GM23248 (cell line): ENCODE results near the gene CASS4. TPM values are rescaled to one million over a fixed set of nuclear protein-coding genes. Genes with fewer than 3 reads are reported as not detected.
"Not testable (repeated sequence)": the region's sequence is repeated elsewhere in the genome, so short reads cannot be mapped to it uniquely, and the experiment has no call there.

Experiments used
- DNase-seq: peaks from one replicate; pipeline ENCODE4 v3.0.0-alpha.2; 2015
- H2AFZ ChIP-seq: fragments of 200-600 bp; sonication (generic); 2 replicates; pipeline ENCODE4 v1.6.1; 2016; ENCODE audit warnings: antibody characterized with exemption
- H3F3A ChIP-seq: fragments of 200-600 bp; sonication (generic); 2 replicates; pipeline ENCODE4 v1.6.1; 2016; ENCODE audit warnings: mild to moderate bottlenecking, antibody characterized with exemption, mixed run types; ENCODE audit not compliant: insufficient read depth
- H3K27ac ChIP-seq: fragments of 200-600 bp; sonication (generic); 2 replicates; pipeline ENCODE4 v1.5.1; 2016; ENCODE audit warnings: mild to moderate bottlenecking
- H3K27me3 ChIP-seq: fragments of 200-600 bp; sonication (generic); replicated peaks from 2 replicates; pipeline ENCODE4 v1.6.1; 2016; ENCODE audit warnings: mild to moderate bottlenecking; ENCODE audit not compliant: insufficient read depth
- H3K36me3 ChIP-seq: fragments of 200-600 bp; sonication (generic); 2 replicates; pipeline ENCODE4 v1.6.1; 2016; ENCODE audit warnings: low read depth, mild to moderate bottlenecking
- H3K4me1 ChIP-seq: fragments of 200-600 bp; sonication (generic); 2 replicates; pipeline ENCODE4 v1.6.1; 2016; ENCODE audit warnings: mild to moderate bottlenecking; ENCODE audit not compliant: insufficient read depth
- H3K4me2 ChIP-seq: fragments of 200-600 bp; sonication (generic); one replicate; pipeline ENCODE4 v1.6.1; 2016; ENCODE audit warnings: mild to moderate bottlenecking; ENCODE audit not compliant: unreplicated experiment
- H3K4me3 ChIP-seq: fragments of 200-600 bp; sonication (generic); 2 replicates; pipeline ENCODE4 v1.5.1; 2016; ENCODE audit warnings: mild to moderate bottlenecking
- H3K79me2 ChIP-seq: fragments of 200-600 bp; sonication (generic); 2 replicates; pipeline ENCODE4 v1.6.1; 2016; ENCODE audit warnings: mild to moderate bottlenecking; ENCODE audit not compliant: insufficient read depth
- H3K9ac ChIP-seq: fragments of 200-600 bp; sonication (generic); 2 replicates; pipeline ENCODE4 v1.6.1; 2016; ENCODE audit warnings: mild to moderate bottlenecking
- H3K9me2 ChIP-seq: fragments of 200-600 bp; sonication (generic); 2 replicates; pipeline ENCODE4 v1.6.1; 2016; ENCODE audit warnings: mixed run types, mild to moderate bottlenecking, moderate library complexity; ENCODE audit not compliant: insufficient read depth
- H3K9me3 ChIP-seq: fragments of 200-600 bp; sonication (generic); one replicate; pipeline ENCODE4 v1.6.1; 2017; ENCODE audit warnings: low read depth
- H4K20me1 ChIP-seq: fragments of 200-600 bp; sonication (generic); 2 replicates; pipeline ENCODE4 v1.6.0; 2016; ENCODE audit not compliant: insufficient read depth
- EZH2 ChIP-seq: fragments of 200-600 bp; sonication (generic); IDR thresholded peaks from 2 replicates; pipeline ENCODE4 v1.6.1; 2018; ENCODE audit warnings: antibody characterized with exemption, mild to moderate bottlenecking; ENCODE audit not compliant: insufficient read depth, poor library complexity, severe bottlenecking
- EZH2phosphoT487 ChIP-seq: fragments of 200-600 bp; sonication (generic); IDR thresholded peaks from 2 replicates; pipeline ENCODE4 v1.6.1; 2018; ENCODE audit warnings: antibody characterized with exemption, moderate library complexity, mild to moderate bottlenecking, low read depth; ENCODE audit not compliant: insufficient read depth
- WGBS, 2 experiments: methylation state at CpG; one replicate each; pipeline ENCODE4 v1.1.6; 2015 to 2017; ENCODE audit warnings: low lambda C conversion rate in 2 of 2, low coverage in 1 of 2; ENCODE audit errors: missing lambda C conversion rate in 2 of 2; 5-methylcytosine and 5-hydroxymethylcytosine counted together
- in situ Hi-C: fragments of 300-500 bp; cut with MboI; formaldehyde crosslinking; loops from 2 replicates; pipeline ENCODE4 v1.15.0; 2020
- polyA plus RNA-seq: library from polyadenylated mRNA; unstranded; fragments of >200 nt; fragmentation: Nextera tagmentation; extraction: Ambion mirVana; gene quantifications from 2 replicates; pipeline ENCODE4 v1.2.1, GENCODE V29; 2016
- total RNA-seq: library from RNA; depleted of rRNA; stranded (reverse); fragments of >200 nt; shearing (Covaris generic); gene quantifications from 2 replicates; pipeline ENCODE4 v1.2.3, GENCODE V29; 2014

CASS4 gene
- total and polyA plus RNA-seq, 2 experiments from 2014 or later, result 10.4 to 19.2 TPM

DNA sequence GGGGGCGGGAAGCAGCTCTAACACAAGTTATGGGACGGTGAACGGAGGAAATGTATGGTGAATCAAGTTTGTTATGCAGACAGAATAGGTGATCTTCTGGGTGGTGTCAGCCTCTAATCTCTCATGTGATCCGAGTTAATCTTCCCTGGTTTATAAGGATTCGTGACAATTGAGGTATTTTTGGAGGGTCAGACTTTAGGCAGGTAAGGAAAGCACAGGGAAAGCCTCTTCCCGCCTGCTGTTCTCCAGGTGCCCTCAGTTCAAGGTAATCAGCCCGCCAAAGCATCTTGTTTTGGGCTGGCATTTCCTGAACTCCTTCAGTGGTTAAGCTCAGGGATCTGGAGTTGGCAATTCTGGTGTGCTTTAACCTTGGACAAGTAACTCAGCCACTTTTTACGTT, 18.4 kb upstream of the CASS4 start:
- Histone ChIP-seq H3K27ac (peak overlapping the region; percentile 85), H3F3A (peaks cover 39% of the 10 kb centered on the region), H3K4me3 (peak overlapping the region; percentile 96), H3K4me2 (peak overlapping the region; percentile 99), H2AFZ (no peak overlapping the region; the same call in 1 of the 2 replicates), H4K20me1 (no peaks in the 10 kb centered on the region), H3K9me2 (no peaks in the 10 kb centered on the region), H3K36me3 (peaks cover 34% of the 10 kb centered on the region), H3K4me1 (peaks cover 24% of the 10 kb centered on the region), H3K9ac (peak overlapping the region; percentile 96), H3K9me3 (no peaks in the 10 kb centered on the region), H3K27me3 (no peaks in the 10 kb centered on the region), H3K79me2 (peaks cover 92% of the 10 kb centered on the region)
- TF ChIP-seq EZH2phosphoT487 (no peak), EZH2 (no peak)
- in situ Hi-C loops, result loop anchor here (10.0 kb wide), 1 partner anchor 81 kb away; no protein-coding TSS in a partner anchor
- WGBS, 2 experiments, result 55 to 60% methylated on average over 8 of the region's 8 CpGs
- DNase-seq, result no peak

DNA sequence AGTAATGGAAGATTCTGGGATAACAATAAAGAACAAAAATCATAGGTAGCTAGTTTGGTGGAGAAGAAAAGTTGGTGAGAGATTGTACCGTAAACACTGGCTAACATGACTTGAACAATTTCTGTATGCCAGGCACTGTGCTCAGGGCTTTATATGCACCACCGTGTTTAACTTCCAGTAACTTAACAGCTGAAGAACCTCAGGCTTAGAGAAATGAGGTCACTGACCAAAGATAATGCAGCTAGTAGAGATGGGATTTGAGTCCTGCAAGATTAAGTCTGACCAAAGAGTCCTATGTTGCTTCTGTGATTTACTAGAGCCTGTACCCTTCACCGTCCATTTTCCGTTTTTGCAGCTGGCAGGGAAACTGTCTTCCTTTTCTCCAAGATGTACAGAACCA, 16.9 kb upstream of the CASS4 start:
- Histone ChIP-seq H3K9me2 (no peaks in the 10 kb centered on the region), H3K9me3 (no peaks in the 10 kb centered on the region), H3K4me3 (0 out of 2 replicates have a peak overlapping the region, but pooled peaks have one; percentile 24), H3K9ac (no peak overlapping the region), H3K27me3 (no peaks in the 10 kb centered on the region), H3K4me1 (peaks cover 33% of the 10 kb centered on the region), H3K27ac (no peak overlapping the region), H3F3A (peaks cover 52% of the 10 kb centered on the region), H2AFZ (no peak overlapping the region), H3K79me2 (peaks cover 92% of the 10 kb centered on the region), H4K20me1 (no peaks in the 10 kb centered on the region), H3K36me3 (peaks cover 48% of the 10 kb centered on the region), H3K4me2 (peak overlapping the region; percentile 99)
- TF ChIP-seq EZH2phosphoT487, result no peak
- TF ChIP-seq EZH2, result no peak
- no peak for DNase-seq
- 75 to 77% methylated on average over 4 of the region's 4 CpGs for WGBS, 2 experiments
- in situ Hi-C loops, result loop anchor here (10.0 kb wide), 1 partner anchor 80 kb away; no protein-coding TSS in a partner anchor

DNA sequence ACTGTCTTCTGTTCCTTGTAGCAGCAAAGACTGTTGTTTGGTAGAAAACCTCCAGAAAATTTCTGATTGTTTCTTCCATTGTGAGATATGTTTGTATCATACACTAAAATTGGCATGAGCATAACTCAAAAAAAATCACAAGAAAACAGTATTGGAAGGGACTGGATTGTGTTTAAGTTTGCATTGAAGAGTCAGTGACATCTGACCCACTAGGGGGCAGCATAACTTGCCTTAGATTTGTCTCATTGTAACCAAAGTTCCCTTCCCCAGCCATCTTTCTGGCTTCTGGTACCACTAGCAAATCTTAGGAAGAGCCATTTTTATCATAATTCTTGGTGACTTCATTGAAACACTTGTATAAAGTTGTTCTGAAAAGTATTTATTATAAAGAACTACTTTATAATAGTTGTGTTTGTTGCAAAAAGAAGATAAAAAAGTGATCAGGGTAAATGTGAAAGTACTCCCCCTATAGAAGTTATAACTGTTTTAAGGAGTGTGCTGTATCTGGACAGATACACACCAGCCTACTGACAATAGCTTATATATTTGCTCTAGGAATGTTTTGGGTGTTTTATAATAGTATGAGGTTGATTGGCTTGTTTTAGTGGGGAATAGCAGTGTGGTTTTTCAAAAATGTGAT, 11.9 kb upstream of the CASS4 start:
- H3K79me2 ChIP-seq, result peaks cover 85% of the 10 kb centered on the region
- in situ Hi-C loops, result no loop called here
- H3K9me2 ChIP-seq, result no peaks in the 10 kb centered on the region
- no peaks in the 10 kb centered on the region for H4K20me1 ChIP-seq
- TF ChIP-seq EZH2, result no peak
- no peak for TF ChIP-seq EZH2phosphoT487
- H3K9me3 ChIP-seq, result no peaks in the 10 kb centered on the region
- H3K4me3 ChIP-seq, result peak overlapping the region; percentile 6; the same call in 1 of the 2 replicates
- H3K4me2 ChIP-seq, result peak overlapping the region; percentile 65
- H3K36me3 ChIP-seq, result peaks cover 81% of the 10 kb centered on the region
- H3F3A ChIP-seq, result peaks cover 54% of the 10 kb centered on the region
- H3K9ac ChIP-seq, result peak overlapping the region; percentile 51
- 0 out of 2 replicates have a peak overlapping the region, but pooled peaks have one; percentile 25 for H2AFZ ChIP-seq
- H3K4me1 ChIP-seq, result peaks cover 12% of the 10 kb centered on the region
- H3K27ac ChIP-seq, result peak overlapping the region; percentile 13; the same call in 1 of the 2 replicates
- DNase-seq, result peak; percentile 84
- no peaks in the 10 kb centered on the region for H3K27me3 ChIP-seq

DNA sequence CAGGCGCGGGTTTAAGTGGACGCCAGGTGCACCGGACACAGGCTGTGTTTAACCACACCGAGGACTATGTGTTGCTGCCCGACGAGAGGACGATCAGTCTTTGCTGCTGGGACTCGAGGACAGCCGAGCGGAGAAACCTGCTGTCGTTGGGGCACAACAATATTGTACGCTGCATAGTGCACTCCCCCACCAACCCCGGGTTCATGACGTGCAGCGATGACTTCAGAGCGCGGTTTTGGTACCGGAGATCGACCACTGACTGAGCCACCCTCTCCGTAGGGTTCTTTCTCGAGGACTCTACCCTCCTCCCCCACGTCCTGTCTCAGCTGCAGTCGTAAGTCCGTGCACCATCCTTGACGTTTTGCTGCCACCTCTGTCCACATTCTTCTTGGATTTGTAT, 8.6 kb upstream of the CASS4 start:
- Histone ChIP-seq H3K27ac (no peak overlapping the region), H3K9me3 (no peaks in the 10 kb centered on the region), H3K9me2 (no peaks in the 10 kb centered on the region), H3K4me2 (no peak overlapping the region), H4K20me1 (no peaks in the 10 kb centered on the region), H2AFZ (no peak overlapping the region), H3K27me3 (no peaks in the 10 kb centered on the region), H3K4me3 (no peak overlapping the region), H3K4me1 (peaks cover 12% of the 10 kb centered on the region), H3F3A (peaks cover 33% of the 10 kb centered on the region), H3K36me3 (peaks cover 77% of the 10 kb centered on the region), H3K79me2 (peaks cover 74% of the 10 kb centered on the region), H3K9ac (no peak overlapping the region)
- no peak for DNase-seq
- 95% methylated on average over 26 of the region's 26 CpGs for WGBS, 2 experiments
- no peak for TF ChIP-seq EZH2phosphoT487
- no peak for TF ChIP-seq EZH2
- in situ Hi-C loops, result no loop called here

DNA sequence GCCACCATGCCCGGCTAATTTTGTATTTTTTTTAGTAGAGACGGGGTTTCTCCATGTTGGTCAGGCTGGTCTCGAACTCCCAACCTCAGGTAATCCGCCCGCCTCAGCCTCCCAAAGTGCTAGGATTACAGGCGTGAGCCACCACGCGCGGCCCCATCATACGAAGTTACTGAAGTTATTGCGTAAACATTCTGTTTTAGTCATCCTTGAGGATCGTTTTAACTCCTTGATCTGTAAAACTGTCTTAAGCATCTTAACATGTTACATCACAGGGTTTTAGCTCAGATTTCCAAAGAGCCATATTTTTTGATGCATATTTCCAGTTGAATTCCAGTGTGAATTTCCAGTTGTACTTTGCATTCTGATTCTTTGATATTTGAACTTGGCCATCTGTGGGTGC, 6.7 kb upstream of the CASS4 start:
- H3K4me2 ChIP-seq, H4K20me1 ChIP-seq, H3K9me2 ChIP-seq, H3K4me3 ChIP-seq, H3K27me3 ChIP-seq, H3K4me1 ChIP-seq, H3K9me3 ChIP-seq, in situ Hi-C loops, H3K9ac ChIP-seq, DNase-seq, H3K27ac ChIP-seq, H2AFZ ChIP-seq: not testable (repeated sequence)
- 95 to 97% methylated on average over 11 to 12 of the region's 12 CpGs for WGBS, 2 experiments
- Histone ChIP-seq H3K79me2 (peaks cover 55% of the 10 kb centered on the region), H3K36me3 (peaks cover 60% of the 10 kb centered on the region), H3F3A (peaks cover 28% of the 10 kb centered on the region)
